Vagina (tissue), 2 donors: ENCODE results near the gene PPP2CA. TPM values are rescaled to one million over a fixed set of nuclear protein-coding genes. Genes with fewer than 3 reads are reported as not detected.
"Not testable (repeated sequence)": the region's sequence is repeated elsewhere in the genome, so short reads cannot be mapped to it uniquely, and the experiment has no call there.

Experiments used
- DNase-seq, 2 donors: peaks; one replicate each; pipeline ENCODE4 v3.0.0-alpha.2; 2017; ENCODE audit errors: extremely low spot score in 2 of 2
- H3K27ac ChIP-seq: fragments of 200-600 bp; sonication (generic); one replicate; pipeline ENCODE4 v1.5.1; 2019
- H3K27me3 ChIP-seq: fragments of 200-600 bp; sonication (generic); one replicate; pipeline ENCODE4 v1.5.1; 2019
- H3K36me3 ChIP-seq, 2 donors: fragments of 200-600 bp; sonication (generic); one replicate each; pipeline ENCODE4 v1.5.1; 2017 to 2019
- H3K4me1 ChIP-seq: fragments of 200-600 bp; sonication (generic); one replicate; pipeline ENCODE4 v1.5.1; 2019
- H3K4me3 ChIP-seq, 2 donors: fragments of 200-600 bp; sonication (generic); 1 replicate in 1 of 2; 2 replicates in 1 of 2; pipeline ENCODE4 v1.5.1; 2016 to 2019
- H3K9me3 ChIP-seq: fragments of 200-600 bp; sonication (generic); one replicate; pipeline ENCODE4 v1.5.1; 2019
- CTCF ChIP-seq, 3 experiments: fragments of 450-650 bp in 2 of 3; fragments of 200-600 bp in 1 of 3; sonication (generic) in 1 of 3; IDR thresholded peaks; one replicate each; pipeline ENCODE4 v1.5.1; 2017 to 2019; ENCODE audit warnings: antibody characterized with exemption in 3 of 3, mild to moderate bottlenecking in 2 of 3, moderate library complexity in 2 of 3
- POLR2A ChIP-seq, 2 donors: fragments of 450-650 bp; IDR thresholded peaks; one replicate each; pipeline ENCODE4 v1.6.1; 2017; ENCODE audit warnings: antibody characterized with exemption in 2 of 2, mild to moderate bottlenecking in 2 of 2, moderate library complexity in 2 of 2
- POLR2AphosphoS5 ChIP-seq, 2 donors: sonication (generic); formaldehyde crosslinking; IDR thresholded peaks; one replicate each; pipeline ENCODE4 v1.9.0; 2017; ENCODE audit warnings: antibody characterized with exemption in 2 of 2, mild to moderate bottlenecking in 2 of 2, low read depth in 1 of 2; ENCODE audit not compliant: insufficient read depth in 1 of 2
- intact Hi-C: fragments of 100-400 bp; cut with DNase I; formaldehyde crosslinking; loops from one replicate; pipeline ENCODE4 v1.15.1; 2023
- total RNA-seq: library from RNA; depleted of rRNA; stranded (reverse); fragments of >200 nt; gene quantifications from one replicate; pipeline ENCODE4 v1.2.3, GENCODE V29; 2016

The PPP2CA gene
- total RNA-seq, 1 donor from 2014 or later, result 56.2 TPM

GRCh38 chr5:134257176-134257575 is 31.3 kb upstream of the PPP2CA start:
- H3K9me3 ChIP-seq, result no peaks in the 10 kb centered on the region
- H3K4me3 ChIP-seq, result no peak overlapping the region
- intact Hi-C loops, result no loop called here
- H3K36me3 ChIP-seq, result no peaks in the 10 kb centered on the region
- H3K27me3 ChIP-seq, result no peaks in the 10 kb centered on the region
- no peaks in the 10 kb centered on the region for H3K4me1 ChIP-seq
- no peak overlapping the region for H3K27ac ChIP-seq
- TF ChIP-seq POLR2A (IDR thresholded peaks at IDR 0.05) (no peak), POLR2AphosphoS5 (IDR thresholded peaks at IDR 0.05; ENCODE audit: insufficient read depth in 1 of 2, low read depth in 1 of 2) (no peak), CTCF (IDR thresholded peaks at IDR 0.05) (no peak)
- DNase-seq, result no peak

GRCh38 chr5:134255418-134256150 is 29.7 kb upstream of the PPP2CA start:
- no peak for TF ChIP-seq CTCF (IDR thresholded peaks at IDR 0.05)
- no peaks in the 10 kb centered on the region for H3K4me1 ChIP-seq
- H3K27me3 ChIP-seq, result no peaks in the 10 kb centered on the region
- no peak overlapping the region for H3K4me3 ChIP-seq
- no peaks in the 10 kb centered on the region for H3K36me3 ChIP-seq
- H3K9me3 ChIP-seq, result no peaks in the 10 kb centered on the region
- intact Hi-C loops, result no loop called here
- no peak for DNase-seq
- no peak overlapping the region for H3K27ac ChIP-seq

- H3K4me3 ChIP-seq, H3K36me3 ChIP-seq, H3K27me3 ChIP-seq, DNase-seq, H3K9me3 ChIP-seq, H3K4me1 ChIP-seq, intact Hi-C loops, H3K27ac ChIP-seq: not testable (repeated sequence)
These were observed 27.7 kb upstream of the PPP2CA start for GRCh38 chr5:134253368-134254153.

- Histone ChIP-seq H3K9me3 (no peaks in the 10 kb centered on the region), H3K4me1 (no peaks in the 10 kb centered on the region), H3K4me3 (no peak overlapping the region), H3K27me3 (no peaks in the 10 kb centered on the region), H3K36me3 (no peaks in the 10 kb centered on the region), H3K27ac (no peak overlapping the region)
- intact Hi-C loops, result no loop called here
- DNase-seq, result no peak
- no peak for TF ChIP-seq POLR2A (IDR thresholded peaks at IDR 0.05)
- TF ChIP-seq POLR2AphosphoS5 (IDR thresholded peaks at IDR 0.05; ENCODE audit: insufficient read depth in 1 of 2, low read depth in 1 of 2), result no peak
- no peak for TF ChIP-seq CTCF (IDR thresholded peaks at IDR 0.05)
These were observed 26.8 kb upstream of the PPP2CA start for GRCh38 chr5:134252671-134253070.

- no peaks in the 10 kb centered on the region for H3K27me3 ChIP-seq
- TF ChIP-seq CTCF (IDR thresholded peaks at IDR 0.05) (no peak), POLR2A (IDR thresholded peaks at IDR 0.05) (no peak), POLR2AphosphoS5 (IDR thresholded peaks at IDR 0.05; ENCODE audit: insufficient read depth in 1 of 2, low read depth in 1 of 2) (no peak)
- H3K4me3 ChIP-seq, result no peak overlapping the region
- H3K27ac ChIP-seq, result no peak overlapping the region
- intact Hi-C loops, result no loop called here
- no peak for DNase-seq
- no peaks in the 10 kb centered on the region for H3K4me1 ChIP-seq
- H3K9me3 ChIP-seq, result no peaks in the 10 kb centered on the region
- no peaks in the 10 kb centered on the region for H3K36me3 ChIP-seq
These were observed 25.1 kb upstream of the PPP2CA start for GRCh38 chr5:134250949-134251348.
